SU-DHL-6 (cell line): ENCODE data around the gene P2RX6.
"Not testable (repeated sequence)": the region's sequence is repeated elsewhere in the genome, so short reads cannot be mapped to it uniquely, and the experiment has no call there.

Experiments used
- CTCF ChIP-seq: fragments of 200-600 bp; sonication (generic); IDR thresholded peaks from one replicate; pipeline ENCODE4 v1.5.1; 2017; ENCODE audit warnings: antibody characterized with exemption, mild to moderate bottlenecking, low read length, moderate library complexity; ENCODE audit not compliant: insufficient read depth, poor library complexity, severe bottlenecking
- EZH2phosphoT487 ChIP-seq: fragments of 200-600 bp; sonication (generic), shearing (Covaris generic); conservative IDR thresholded peaks from 2 replicates; pipeline ENCODE4 v1.6.1; 2018; ENCODE audit warnings: mild to moderate bottlenecking, antibody characterized with exemption, low read length, moderate library complexity, mixed read lengths

GRCh38 chr22:21060363-21060762 is 45.4 kb downstream of the P2RX6 start:
- not testable (repeated sequence) for TF ChIP-seq CTCF, EZH2phosphoT487
